GM23248 (cell line): ENCODE data around the gene ZNF225. TPM values are rescaled to one million over a fixed set of nuclear protein-coding genes. Genes with fewer than 3 reads are reported as not detected.
"Not testable (repeated sequence)": the region's sequence is repeated elsewhere in the genome, so short reads cannot be mapped to it uniquely, and the experiment has no call there.

Source experiments
- DNase-seq: peaks from one replicate; pipeline ENCODE4 v3.0.0-alpha.2; 2015
- H2AFZ ChIP-seq: fragments of 200-600 bp; sonication (generic); 2 replicates; pipeline ENCODE4 v1.6.1; 2016; ENCODE audit warnings: antibody characterized with exemption
- H3F3A ChIP-seq: fragments of 200-600 bp; sonication (generic); 2 replicates; pipeline ENCODE4 v1.6.1; 2016; ENCODE audit warnings: mild to moderate bottlenecking, antibody characterized with exemption, mixed run types; ENCODE audit not compliant: insufficient read depth
- H3K27ac ChIP-seq: fragments of 200-600 bp; sonication (generic); 2 replicates; pipeline ENCODE4 v1.5.1; 2016; ENCODE audit warnings: mild to moderate bottlenecking
- H3K27me3 ChIP-seq: fragments of 200-600 bp; sonication (generic); replicated peaks from 2 replicates; pipeline ENCODE4 v1.6.1; 2016; ENCODE audit warnings: mild to moderate bottlenecking; ENCODE audit not compliant: insufficient read depth
- H3K36me3 ChIP-seq: fragments of 200-600 bp; sonication (generic); 2 replicates; pipeline ENCODE4 v1.6.1; 2016; ENCODE audit warnings: low read depth, mild to moderate bottlenecking
- H3K4me1 ChIP-seq: fragments of 200-600 bp; sonication (generic); 2 replicates; pipeline ENCODE4 v1.6.1; 2016; ENCODE audit warnings: mild to moderate bottlenecking; ENCODE audit not compliant: insufficient read depth
- H3K4me2 ChIP-seq: fragments of 200-600 bp; sonication (generic); one replicate; pipeline ENCODE4 v1.6.1; 2016; ENCODE audit warnings: mild to moderate bottlenecking; ENCODE audit not compliant: unreplicated experiment
- H3K4me3 ChIP-seq: fragments of 200-600 bp; sonication (generic); 2 replicates; pipeline ENCODE4 v1.5.1; 2016; ENCODE audit warnings: mild to moderate bottlenecking
- H3K79me2 ChIP-seq: fragments of 200-600 bp; sonication (generic); 2 replicates; pipeline ENCODE4 v1.6.1; 2016; ENCODE audit warnings: mild to moderate bottlenecking; ENCODE audit not compliant: insufficient read depth
- H3K9ac ChIP-seq: fragments of 200-600 bp; sonication (generic); 2 replicates; pipeline ENCODE4 v1.6.1; 2016; ENCODE audit warnings: mild to moderate bottlenecking
- H3K9me2 ChIP-seq: fragments of 200-600 bp; sonication (generic); 2 replicates; pipeline ENCODE4 v1.6.1; 2016; ENCODE audit warnings: mixed run types, mild to moderate bottlenecking, moderate library complexity; ENCODE audit not compliant: insufficient read depth
- H3K9me3 ChIP-seq: fragments of 200-600 bp; sonication (generic); one replicate; pipeline ENCODE4 v1.6.1; 2017; ENCODE audit warnings: low read depth
- H4K20me1 ChIP-seq: fragments of 200-600 bp; sonication (generic); 2 replicates; pipeline ENCODE4 v1.6.0; 2016; ENCODE audit not compliant: insufficient read depth
- EZH2 ChIP-seq: fragments of 200-600 bp; sonication (generic); IDR thresholded peaks from 2 replicates; pipeline ENCODE4 v1.6.1; 2018; ENCODE audit warnings: antibody characterized with exemption, mild to moderate bottlenecking; ENCODE audit not compliant: insufficient read depth, poor library complexity, severe bottlenecking
- EZH2phosphoT487 ChIP-seq: fragments of 200-600 bp; sonication (generic); IDR thresholded peaks from 2 replicates; pipeline ENCODE4 v1.6.1; 2018; ENCODE audit warnings: antibody characterized with exemption, moderate library complexity, mild to moderate bottlenecking, low read depth; ENCODE audit not compliant: insufficient read depth
- WGBS, 2 experiments: methylation state at CpG; one replicate each; pipeline ENCODE4 v1.1.6; 2015 to 2017; ENCODE audit warnings: low lambda C conversion rate in 2 of 2, low coverage in 1 of 2; ENCODE audit errors: missing lambda C conversion rate in 2 of 2; 5-methylcytosine and 5-hydroxymethylcytosine counted together
- in situ Hi-C: fragments of 300-500 bp; cut with MboI; formaldehyde crosslinking; loops from 2 replicates; pipeline ENCODE4 v1.15.0; 2020
- polyA plus RNA-seq: library from polyadenylated mRNA; unstranded; fragments of >200 nt; fragmentation: Nextera tagmentation; extraction: Ambion mirVana; gene quantifications from 2 replicates; pipeline ENCODE4 v1.2.1, GENCODE V29; 2016
- total RNA-seq: library from RNA; depleted of rRNA; stranded (reverse); fragments of >200 nt; shearing (Covaris generic); gene quantifications from 2 replicates; pipeline ENCODE4 v1.2.3, GENCODE V29; 2014

ZNF225 gene
- total and polyA plus RNA-seq, 2 experiments from 2014 or later = 4.3 to 6.1 TPM

GRCh38 chr19:44164327-44164672 is 51.1 kb downstream of the ZNF225 start:
- Histone ChIP-seq H3F3A (peaks cover 14% of the 10 kb centered on the region; the same call in 1 of the 2 replicates), H3K4me1 (peaks cover 4% of the 10 kb centered on the region; the same call in 1 of the 2 replicates), H3K27me3 (no peaks in the 10 kb centered on the region), H3K9me3 (no peaks in the 10 kb centered on the region), H3K9ac (peak overlapping the region; percentile 91; the same call in 1 of the 2 replicates), H3K4me2 (peak overlapping the region; percentile 84), H3K79me2 (peaks cover 42% of the 10 kb centered on the region), H3K4me3 (peak overlapping the region; percentile 87), H2AFZ (peak overlapping the region; percentile 93), H4K20me1 (no peaks in the 10 kb centered on the region), H3K36me3 (peaks cover 8% of the 10 kb centered on the region; the same call in 1 of the 2 replicates), H3K27ac (peak overlapping the region; percentile 89), H3K9me2 (no peaks in the 10 kb centered on the region)
- TF ChIP-seq EZH2phosphoT487 = no peak
- no peak for TF ChIP-seq EZH2
- no peak for DNase-seq
- 54 to 66% methylated on average over 3 of the region's 3 CpGs for WGBS, 2 experiments
- in situ Hi-C loops = no loop called here

- H4K20me1 ChIP-seq = no peaks in the 10 kb centered on the region
- H3K9me3 ChIP-seq = no peaks in the 10 kb centered on the region
- WGBS, 2 experiments = 1% methylated on average over 32 of the region's 32 CpGs
- H3K4me2 ChIP-seq = peak within 1 kb of the TSS; percentile 84
- TF ChIP-seq EZH2phosphoT487 = no peak
- TF ChIP-seq EZH2 = no peak
- H3K27me3 ChIP-seq = no peaks in the 10 kb centered on the region
- H3K4me3 ChIP-seq = peak within 1 kb of the TSS; percentile 87
- DNase-seq = peak; percentile 99
- peaks cover 48% of the 10 kb centered on the region for H3K79me2 ChIP-seq
- H3K36me3 ChIP-seq = peaks cover 12% of the 10 kb centered on the region; the same call in 1 of the 2 replicates
- peak within 1 kb of the TSS; percentile 89 for H3K27ac ChIP-seq
- no peaks in the 10 kb centered on the region for H3K9me2 ChIP-seq
- in situ Hi-C loops = no loop called here
- peaks cover 14% of the 10 kb centered on the region; the same call in 1 of the 2 replicates for H3F3A ChIP-seq
- H3K9ac ChIP-seq = peak within 1 kb of the TSS; percentile 91
- H3K4me1 ChIP-seq = peaks cover 4% of the 10 kb centered on the region; the same call in 1 of the 2 replicates
- H2AFZ ChIP-seq = peak within 1 kb of the TSS; percentile 93
These were observed 51.7 kb downstream of the ZNF225 start, which contains the start of gene ZNF226 for GRCh38 chr19:44164673-44165512. ZNF226 (plus strand) TSS chr19:44165100; CDS start chr19:44170081, 4,981 bp downstream.

DNA sequence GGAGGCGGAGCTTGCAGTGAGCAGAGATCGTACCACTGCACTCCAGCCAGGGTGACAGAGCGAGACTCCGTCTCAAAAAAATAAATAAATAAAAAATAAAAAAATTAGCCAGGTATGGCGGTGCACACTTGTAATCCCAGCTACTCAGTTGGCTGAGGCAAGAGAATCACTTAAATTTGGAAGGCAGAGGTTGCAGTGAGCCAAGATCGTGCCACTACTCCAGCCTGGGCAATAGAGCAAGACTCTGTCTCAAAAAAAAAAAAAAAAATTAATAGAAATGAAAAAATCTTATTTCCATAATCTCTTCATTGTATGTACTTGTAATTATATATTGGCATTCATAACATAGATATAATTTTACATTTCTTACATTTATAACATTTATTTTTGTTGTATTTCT is 57.5 kb downstream of the ZNF225 start:
- H3K27me3 ChIP-seq, H3K9me2 ChIP-seq, H3K9ac ChIP-seq, H4K20me1 ChIP-seq, H3K27ac ChIP-seq, in situ Hi-C loops, H3F3A ChIP-seq, H3K4me2 ChIP-seq, DNase-seq, H3K4me1 ChIP-seq, H3K9me3 ChIP-seq, H3K4me3 ChIP-seq, H2AFZ ChIP-seq: not testable (repeated sequence)
- WGBS, 2 experiments = 95 to 98% methylated on average over 6 of the region's 6 CpGs
- peaks cover 64% of the 10 kb centered on the region for H3K36me3 ChIP-seq
- H3K79me2 ChIP-seq = peaks cover 44% of the 10 kb centered on the region

GRCh38 chr19:44176590-44176989 is 63.4 kb downstream of the ZNF225 start:
- Histone ChIP-seq H3K4me1 (no peaks in the 10 kb centered on the region), H3K9me2 (no peaks in the 10 kb centered on the region), H3K4me2 (no peak overlapping the region), H3K27ac (no peak overlapping the region), H3K27me3 (no peaks in the 10 kb centered on the region), H3K36me3 (peaks cover 60% of the 10 kb centered on the region), H2AFZ (no peak overlapping the region), H3F3A (no peaks in the 10 kb centered on the region), H3K9ac (no peak overlapping the region), H4K20me1 (no peaks in the 10 kb centered on the region), H3K4me3 (no peak overlapping the region), H3K79me2 (no peaks in the 10 kb centered on the region), H3K9me3 (no peaks in the 10 kb centered on the region)
- in situ Hi-C loops = no loop called here
- no peak for DNase-seq
- WGBS, 2 experiments = 96 to 98% methylated on average over 3 of the region's 3 CpGs
- TF ChIP-seq EZH2phosphoT487 (no peak), EZH2 (no peak)
